Measurements from ENCODE around the gene RNF144B. TPM values are rescaled to one million over a fixed set of nuclear protein-coding genes. Genes with fewer than 3 reads are reported as not detected.

The RNF144B gene
- total RNA-seq, 1 experiment from 2014 or later: 8.2 TPM

DNA sequence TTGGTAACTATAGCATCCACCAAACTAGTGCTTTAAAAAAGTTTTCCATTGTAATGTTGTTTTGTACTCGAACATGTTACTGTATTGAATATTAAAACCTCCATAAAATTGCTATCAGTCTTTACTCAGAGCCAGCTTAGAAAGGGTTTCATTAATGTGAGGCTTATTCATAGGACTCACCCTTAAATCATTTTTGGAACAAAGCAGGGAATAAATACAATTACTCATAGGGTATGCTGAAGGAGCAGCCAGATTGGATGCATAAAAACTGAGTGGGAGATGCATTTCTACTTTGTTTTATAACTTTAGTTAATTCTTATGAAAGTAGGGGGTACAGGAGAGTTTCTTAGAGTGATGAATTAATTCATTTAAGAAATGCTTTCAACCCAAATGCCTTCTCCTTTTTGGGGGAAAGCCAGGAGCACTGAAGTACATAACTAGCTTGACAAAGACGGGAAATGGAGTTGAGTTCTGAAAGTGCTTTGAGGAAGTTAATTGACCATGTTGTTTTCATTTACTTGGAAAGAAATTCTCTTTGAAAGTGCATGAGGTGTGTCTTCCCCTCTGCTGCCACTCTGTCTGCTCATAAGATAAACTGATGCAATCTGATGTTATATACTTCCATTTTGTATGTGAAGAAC, 90.3 kb downstream of the RNF144B start (continued):
- TF ChIP-seq, protein P1, sequence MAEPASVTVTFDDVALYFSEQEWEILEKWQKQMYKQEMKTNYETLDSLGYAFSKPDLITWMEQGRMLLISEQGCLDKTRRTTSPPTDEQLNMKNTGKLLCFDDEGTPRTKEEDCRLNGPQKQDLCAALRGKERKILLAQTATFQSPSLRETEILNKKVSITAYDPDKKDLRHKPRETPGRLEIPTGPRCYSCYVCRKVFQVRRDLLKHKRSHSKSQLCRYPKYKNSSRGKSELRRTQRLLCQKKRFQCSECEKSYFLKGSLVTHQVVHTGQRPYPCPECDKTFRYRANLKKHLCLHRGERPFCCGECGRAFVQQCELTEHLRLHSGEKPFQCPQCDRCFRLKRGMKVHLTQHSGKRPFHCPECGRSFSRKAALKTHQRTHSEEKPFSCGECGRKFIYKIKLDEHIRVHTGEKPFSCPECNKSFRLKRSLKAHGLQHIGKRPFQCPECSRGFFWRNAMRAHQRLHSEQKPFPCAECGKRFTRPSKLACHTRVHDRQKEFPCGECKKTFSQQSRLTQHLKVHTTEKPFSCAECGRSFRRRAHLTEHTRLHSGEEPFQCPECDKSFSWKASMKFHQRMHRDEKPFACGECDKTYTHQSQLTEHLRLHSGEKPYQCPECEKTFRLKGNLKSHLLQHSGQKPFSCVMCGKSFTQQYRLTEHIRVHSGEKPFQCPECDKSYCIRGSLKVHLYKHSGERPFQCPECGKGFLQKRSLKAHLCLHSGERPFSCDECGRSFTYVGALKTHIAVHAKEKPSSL (CRISPR knock-in tag; conservative IDR thresholded peaks at IDR 0.05): no peak

DNA sequence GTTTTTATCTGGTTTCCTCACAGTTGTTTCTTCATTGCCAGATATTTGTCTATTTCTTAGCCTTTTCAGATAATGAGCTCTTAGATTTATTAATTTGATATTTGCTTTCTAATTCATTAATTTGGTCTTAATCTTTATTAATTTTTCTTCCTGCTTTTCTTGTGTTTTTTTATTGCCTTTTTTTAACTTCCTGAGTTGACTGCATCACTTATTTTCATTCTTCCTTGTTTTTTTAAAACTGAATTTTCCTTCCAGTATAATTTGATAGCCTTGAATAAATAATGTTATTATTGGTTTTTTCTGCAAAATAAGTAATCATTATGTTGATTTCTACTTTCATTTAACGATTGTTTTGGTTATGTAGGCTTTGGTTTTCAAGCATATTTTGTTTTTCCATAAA, 91.5 kb downstream of the RNF144B start:
- ChIA-PET CTCF (no interaction called here), POLR2A (no interaction called here)
- no peaks in the 10 kb centered on the region for H3K27me3 Mint-ChIP-seq (ENCODE audit: low read depth)
- DNase-seq (ENCODE audit: low spot score) (no peak), ATAC-seq (no peak)
- H3K27ac Mint-ChIP-seq: no peak overlapping the region
- H3K4me1 Mint-ChIP-seq: 0 out of 2 replicates have a peak, but pooled peaks cover 3% of the 10 kb centered on the region
- TF ChIP-seq FOXJ3 (CRISPR knock-in tag; IDR thresholded peaks at IDR 0.05; ENCODE audit: borderline replicate concordance): no peak
- TF ChIP-seq, protein P2, sequence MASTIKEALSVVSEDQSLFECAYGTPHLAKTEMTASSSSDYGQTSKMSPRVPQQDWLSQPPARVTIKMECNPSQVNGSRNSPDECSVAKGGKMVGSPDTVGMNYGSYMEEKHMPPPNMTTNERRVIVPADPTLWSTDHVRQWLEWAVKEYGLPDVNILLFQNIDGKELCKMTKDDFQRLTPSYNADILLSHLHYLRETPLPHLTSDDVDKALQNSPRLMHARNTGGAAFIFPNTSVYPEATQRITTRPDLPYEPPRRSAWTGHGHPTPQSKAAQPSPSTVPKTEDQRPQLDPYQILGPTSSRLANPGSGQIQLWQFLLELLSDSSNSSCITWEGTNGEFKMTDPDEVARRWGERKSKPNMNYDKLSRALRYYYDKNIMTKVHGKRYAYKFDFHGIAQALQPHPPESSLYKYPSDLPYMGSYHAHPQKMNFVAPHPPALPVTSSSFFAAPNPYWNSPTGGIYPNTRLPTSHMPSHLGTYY (CRISPR knock-in tag; IDR thresholded peaks at IDR 0.05): no peak
- no peak for TF ChIP-seq ZNF423 (CRISPR knock-in tag; IDR thresholded peaks at IDR 0.05)
- TF ChIP-seq FOXK1 (CRISPR knock-in tag; IDR thresholded peaks at IDR 0.05): no peak
- no peak for TF ChIP-seq IRF2 (CRISPR knock-in tag; IDR thresholded peaks at IDR 0.05; ENCODE audit: borderline replicate concordance, low read depth)
- no peak for TF ChIP-seq SOX15 (CRISPR knock-in tag; IDR thresholded peaks at IDR 0.05)
- TF ChIP-seq GABPB1 (CRISPR knock-in tag; IDR thresholded peaks at IDR 0.05): no peak
- TF ChIP-seq TEAD1 (CRISPR knock-in tag; IDR thresholded peaks at IDR 0.05): no peak
- TF ChIP-seq, protein P3, sequence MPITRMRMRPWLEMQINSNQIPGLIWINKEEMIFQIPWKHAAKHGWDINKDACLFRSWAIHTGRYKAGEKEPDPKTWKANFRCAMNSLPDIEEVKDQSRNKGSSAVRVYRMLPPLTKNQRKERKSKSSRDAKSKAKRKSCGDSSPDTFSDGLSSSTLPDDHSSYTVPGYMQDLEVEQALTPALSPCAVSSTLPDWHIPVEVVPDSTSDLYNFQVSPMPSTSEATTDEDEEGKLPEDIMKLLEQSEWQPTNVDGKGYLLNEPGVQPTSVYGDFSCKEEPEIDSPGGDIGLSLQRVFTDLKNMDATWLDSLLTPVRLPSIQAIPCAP (CRISPR knock-in tag; IDR thresholded peaks at IDR 0.05): no peak
- TF ChIP-seq, protein P4, sequence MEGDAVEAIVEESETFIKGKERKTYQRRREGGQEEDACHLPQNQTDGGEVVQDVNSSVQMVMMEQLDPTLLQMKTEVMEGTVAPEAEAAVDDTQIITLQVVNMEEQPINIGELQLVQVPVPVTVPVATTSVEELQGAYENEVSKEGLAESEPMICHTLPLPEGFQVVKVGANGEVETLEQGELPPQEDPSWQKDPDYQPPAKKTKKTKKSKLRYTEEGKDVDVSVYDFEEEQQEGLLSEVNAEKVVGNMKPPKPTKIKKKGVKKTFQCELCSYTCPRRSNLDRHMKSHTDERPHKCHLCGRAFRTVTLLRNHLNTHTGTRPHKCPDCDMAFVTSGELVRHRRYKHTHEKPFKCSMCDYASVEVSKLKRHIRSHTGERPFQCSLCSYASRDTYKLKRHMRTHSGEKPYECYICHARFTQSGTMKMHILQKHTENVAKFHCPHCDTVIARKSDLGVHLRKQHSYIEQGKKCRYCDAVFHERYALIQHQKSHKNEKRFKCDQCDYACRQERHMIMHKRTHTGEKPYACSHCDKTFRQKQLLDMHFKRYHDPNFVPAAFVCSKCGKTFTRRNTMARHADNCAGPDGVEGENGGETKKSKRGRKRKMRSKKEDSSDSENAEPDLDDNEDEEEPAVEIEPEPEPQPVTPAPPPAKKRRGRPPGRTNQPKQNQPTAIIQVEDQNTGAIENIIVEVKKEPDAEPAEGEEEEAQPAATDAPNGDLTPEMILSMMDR (IDR thresholded peaks at IDR 0.05): no peak
- TF ChIP-seq RELA (CRISPR knock-in tag; IDR thresholded peaks at IDR 0.05; ENCODE audit: borderline replicate concordance): no peak
- no peak for TF ChIP-seq ZNF121 (CRISPR knock-in tag; IDR thresholded peaks at IDR 0.05)
- TF ChIP-seq, protein P5, sequence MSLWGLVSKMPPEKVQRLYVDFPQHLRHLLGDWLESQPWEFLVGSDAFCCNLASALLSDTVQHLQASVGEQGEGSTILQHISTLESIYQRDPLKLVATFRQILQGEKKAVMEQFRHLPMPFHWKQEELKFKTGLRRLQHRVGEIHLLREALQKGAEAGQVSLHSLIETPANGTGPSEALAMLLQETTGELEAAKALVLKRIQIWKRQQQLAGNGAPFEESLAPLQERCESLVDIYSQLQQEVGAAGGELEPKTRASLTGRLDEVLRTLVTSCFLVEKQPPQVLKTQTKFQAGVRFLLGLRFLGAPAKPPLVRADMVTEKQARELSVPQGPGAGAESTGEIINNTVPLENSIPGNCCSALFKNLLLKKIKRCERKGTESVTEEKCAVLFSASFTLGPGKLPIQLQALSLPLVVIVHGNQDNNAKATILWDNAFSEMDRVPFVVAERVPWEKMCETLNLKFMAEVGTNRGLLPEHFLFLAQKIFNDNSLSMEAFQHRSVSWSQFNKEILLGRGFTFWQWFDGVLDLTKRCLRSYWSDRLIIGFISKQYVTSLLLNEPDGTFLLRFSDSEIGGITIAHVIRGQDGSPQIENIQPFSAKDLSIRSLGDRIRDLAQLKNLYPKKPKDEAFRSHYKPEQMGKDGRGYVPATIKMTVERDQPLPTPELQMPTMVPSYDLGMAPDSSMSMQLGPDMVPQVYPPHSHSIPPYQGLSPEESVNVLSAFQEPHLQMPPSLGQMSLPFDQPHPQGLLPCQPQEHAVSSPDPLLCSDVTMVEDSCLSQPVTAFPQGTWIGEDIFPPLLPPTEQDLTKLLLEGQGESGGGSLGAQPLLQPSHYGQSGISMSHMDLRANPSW (CRISPR knock-in tag; conservative IDR thresholded peaks at IDR 0.05; ENCODE audit: low read depth): no peak
- TF ChIP-seq, protein P6, sequence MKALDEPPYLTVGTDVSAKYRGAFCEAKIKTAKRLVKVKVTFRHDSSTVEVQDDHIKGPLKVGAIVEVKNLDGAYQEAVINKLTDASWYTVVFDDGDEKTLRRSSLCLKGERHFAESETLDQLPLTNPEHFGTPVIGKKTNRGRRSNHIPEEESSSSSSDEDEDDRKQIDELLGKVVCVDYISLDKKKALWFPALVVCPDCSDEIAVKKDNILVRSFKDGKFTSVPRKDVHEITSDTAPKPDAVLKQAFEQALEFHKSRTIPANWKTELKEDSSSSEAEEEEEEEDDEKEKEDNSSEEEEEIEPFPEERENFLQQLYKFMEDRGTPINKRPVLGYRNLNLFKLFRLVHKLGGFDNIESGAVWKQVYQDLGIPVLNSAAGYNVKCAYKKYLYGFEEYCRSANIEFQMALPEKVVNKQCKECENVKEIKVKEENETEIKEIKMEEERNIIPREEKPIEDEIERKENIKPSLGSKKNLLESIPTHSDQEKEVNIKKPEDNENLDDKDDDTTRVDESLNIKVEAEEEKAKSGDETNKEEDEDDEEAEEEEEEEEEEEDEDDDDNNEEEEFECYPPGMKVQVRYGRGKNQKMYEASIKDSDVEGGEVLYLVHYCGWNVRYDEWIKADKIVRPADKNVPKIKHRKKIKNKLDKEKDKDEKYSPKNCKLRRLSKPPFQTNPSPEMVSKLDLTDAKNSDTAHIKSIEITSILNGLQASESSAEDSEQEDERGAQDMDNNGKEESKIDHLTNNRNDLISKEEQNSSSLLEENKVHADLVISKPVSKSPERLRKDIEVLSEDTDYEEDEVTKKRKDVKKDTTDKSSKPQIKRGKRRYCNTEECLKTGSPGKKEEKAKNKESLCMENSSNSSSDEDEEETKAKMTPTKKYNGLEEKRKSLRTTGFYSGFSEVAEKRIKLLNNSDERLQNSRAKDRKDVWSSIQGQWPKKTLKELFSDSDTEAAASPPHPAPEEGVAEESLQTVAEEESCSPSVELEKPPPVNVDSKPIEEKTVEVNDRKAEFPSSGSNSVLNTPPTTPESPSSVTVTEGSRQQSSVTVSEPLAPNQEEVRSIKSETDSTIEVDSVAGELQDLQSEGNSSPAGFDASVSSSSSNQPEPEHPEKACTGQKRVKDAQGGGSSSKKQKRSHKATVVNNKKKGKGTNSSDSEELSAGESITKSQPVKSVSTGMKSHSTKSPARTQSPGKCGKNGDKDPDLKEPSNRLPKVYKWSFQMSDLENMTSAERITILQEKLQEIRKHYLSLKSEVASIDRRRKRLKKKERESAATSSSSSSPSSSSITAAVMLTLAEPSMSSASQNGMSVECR (CRISPR knock-in tag; IDR thresholded peaks at IDR 0.05; ENCODE audit: borderline replicate concordance): no peak
- TF ChIP-seq, protein P7, sequence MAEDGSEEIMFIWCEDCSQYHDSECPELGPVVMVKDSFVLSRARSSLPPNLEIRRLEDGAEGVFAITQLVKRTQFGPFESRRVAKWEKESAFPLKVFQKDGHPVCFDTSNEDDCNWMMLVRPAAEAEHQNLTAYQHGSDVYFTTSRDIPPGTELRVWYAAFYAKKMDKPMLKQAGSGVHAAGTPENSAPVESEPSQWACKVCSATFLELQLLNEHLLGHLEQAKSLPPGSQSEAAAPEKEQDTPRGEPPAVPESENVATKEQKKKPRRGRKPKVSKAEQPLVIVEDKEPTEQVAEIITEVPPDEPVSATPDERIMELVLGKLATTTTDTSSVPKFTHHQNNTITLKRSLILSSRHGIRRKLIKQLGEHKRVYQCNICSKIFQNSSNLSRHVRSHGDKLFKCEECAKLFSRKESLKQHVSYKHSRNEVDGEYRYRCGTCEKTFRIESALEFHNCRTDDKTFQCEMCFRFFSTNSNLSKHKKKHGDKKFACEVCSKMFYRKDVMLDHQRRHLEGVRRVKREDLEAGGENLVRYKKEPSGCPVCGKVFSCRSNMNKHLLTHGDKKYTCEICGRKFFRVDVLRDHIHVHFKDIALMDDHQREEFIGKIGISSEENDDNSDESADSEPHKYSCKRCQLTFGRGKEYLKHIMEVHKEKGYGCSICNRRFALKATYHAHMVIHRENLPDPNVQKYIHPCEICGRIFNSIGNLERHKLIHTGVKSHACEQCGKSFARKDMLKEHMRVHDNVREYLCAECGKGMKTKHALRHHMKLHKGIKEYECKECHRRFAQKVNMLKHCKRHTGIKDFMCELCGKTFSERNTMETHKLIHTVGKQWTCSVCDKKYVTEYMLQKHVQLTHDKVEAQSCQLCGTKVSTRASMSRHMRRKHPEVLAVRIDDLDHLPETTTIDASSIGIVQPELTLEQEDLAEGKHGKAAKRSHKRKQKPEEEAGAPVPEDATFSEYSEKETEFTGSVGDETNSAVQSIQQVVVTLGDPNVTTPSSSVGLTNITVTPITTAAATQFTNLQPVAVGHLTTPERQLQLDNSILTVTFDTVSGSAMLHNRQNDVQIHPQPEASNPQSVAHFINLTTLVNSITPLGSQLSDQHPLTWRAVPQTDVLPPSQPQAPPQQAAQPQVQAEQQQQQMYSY (CRISPR knock-in tag; IDR thresholded peaks at IDR 0.05): no peak
- TF ChIP-seq, protein P8, sequence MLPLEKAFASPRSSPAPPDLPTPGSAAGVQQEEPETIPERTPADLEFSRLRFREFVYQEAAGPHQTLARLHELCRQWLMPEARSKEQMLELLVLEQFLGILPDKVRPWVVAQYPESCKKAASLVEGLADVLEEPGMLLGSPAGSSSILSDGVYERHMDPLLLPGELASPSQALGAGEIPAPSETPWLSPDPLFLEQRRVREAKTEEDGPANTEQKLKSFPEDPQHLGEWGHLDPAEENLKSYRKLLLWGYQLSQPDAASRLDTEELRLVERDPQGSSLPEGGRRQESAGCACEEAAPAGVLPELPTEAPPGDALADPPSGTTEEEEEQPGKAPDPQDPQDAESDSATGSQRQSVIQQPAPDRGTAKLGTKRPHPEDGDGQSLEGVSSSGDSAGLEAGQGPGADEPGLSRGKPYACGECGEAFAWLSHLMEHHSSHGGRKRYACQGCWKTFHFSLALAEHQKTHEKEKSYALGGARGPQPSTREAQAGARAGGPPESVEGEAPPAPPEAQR (CRISPR knock-in tag; IDR thresholded peaks at IDR 0.05): no peak
- no peak overlapping the region for H3K4me3 Mint-ChIP-seq
- H3K9me3 Mint-ChIP-seq: no peaks in the 10 kb centered on the region
- no peaks in the 10 kb centered on the region for H3K36me3 Mint-ChIP-seq

Measured in WTC11 (cell line).